Forelimb muscle (tissue), 1 donor: ENCODE measurements around the gene COX6A2. TPM values are rescaled to one million over a fixed set of nuclear protein-coding genes. Genes with fewer than 3 reads are reported as not detected.

Experiments used
- DNase-seq: peaks from one replicate; pipeline ENCODE4 v3.0.0-alpha.2; 2013; ENCODE audit warnings: low read depth
- polyA plus RNA-seq: library from polyadenylated mRNA; unstranded; fragments of 120-200 nt; gene quantifications from one replicate; pipeline ENCODE4 v1.2.1, GENCODE V29; 2013; ENCODE audit not compliant: insufficient read length

The COX6A2 gene
- 334 TPM for polyA plus RNA-seq

GRCh38 chr16:31428279-31428597 is at the start of gene COX6A2:
Gene COX6A2, minus strand, starts transcription at chr16:31428360. Its CDS starts 35 bp downstream, at chr16:31428325.
- DNase-seq: no peak

- no peak for DNase-seq
These were observed 49.4 kb upstream of the COX6A2 start for GRCh38 chr16:31477220-31478216.

- no peak for DNase-seq
These were observed 48.4 kb upstream of the COX6A2 start for GRCh38 chr16:31476303-31477219.

GRCh38 chr16:31475946-31476302 is 47.8 kb upstream of the COX6A2 start:
- no peak for DNase-seq

- DNase-seq: no peak
These were observed 46.9 kb upstream of the COX6A2 start for GRCh38 chr16:31474773-31475738.

GRCh38 chr16:31474173-31474714 is 46.1 kb upstream of the COX6A2 start:
- no peak for DNase-seq

GRCh38 chr16:31473264-31473984 is 45.3 kb upstream of the COX6A2 start:
- no peak for DNase-seq

- no peak for DNase-seq
These were observed 44.6 kb upstream of the COX6A2 start for GRCh38 chr16:31472709-31473203.

GRCh38 chr16:31471875-31472708 is 43.9 kb upstream of the COX6A2 start, which contains the start of gene TGFB1I1:
Gene TGFB1I1, plus strand, starts transcription at chr16:31472152. Its CDS starts 37 bp downstream, at chr16:31472189.
- no peak for DNase-seq

GRCh38 chr16:31471241-31471874 is 43.2 kb upstream of the COX6A2 start:
- no peak for DNase-seq

- DNase-seq: no peak
These were observed 42.5 kb upstream of the COX6A2 start for GRCh38 chr16:31470615-31471014.

GRCh38 chr16:31467858-31468257 is 39.7 kb upstream of the COX6A2 start:
- no peak for DNase-seq

- DNase-seq: no peak
These were observed 39.1 kb upstream of the COX6A2 start for GRCh38 chr16:31467151-31467773.

GRCh38 chr16:31466381-31466841 is 38.3 kb upstream of the COX6A2 start:
- no peak for DNase-seq

GRCh38 chr16:31465788-31466370 is 37.7 kb upstream of the COX6A2 start:
- no peak for DNase-seq

- DNase-seq: no peak
These were observed 36.7 kb upstream of the COX6A2 start for GRCh38 chr16:31464781-31465260.

GRCh38 chr16:31464348-31464769 is 36.2 kb upstream of the COX6A2 start:
- no peak for DNase-seq
